NCI-H526 (cell line): ENCODE data around the gene MYH7.
"Not testable (repeated sequence)": the region's sequence is repeated elsewhere in the genome, so short reads cannot be mapped to it uniquely, and the experiment has no call there.

ENCODE experiments used
- DNase-seq, 2 experiments: peaks; one replicate each; lab custom pipeline; 2025; lab: John Stamatoyannopoulos, UW

The MYH7 gene

DNA sequence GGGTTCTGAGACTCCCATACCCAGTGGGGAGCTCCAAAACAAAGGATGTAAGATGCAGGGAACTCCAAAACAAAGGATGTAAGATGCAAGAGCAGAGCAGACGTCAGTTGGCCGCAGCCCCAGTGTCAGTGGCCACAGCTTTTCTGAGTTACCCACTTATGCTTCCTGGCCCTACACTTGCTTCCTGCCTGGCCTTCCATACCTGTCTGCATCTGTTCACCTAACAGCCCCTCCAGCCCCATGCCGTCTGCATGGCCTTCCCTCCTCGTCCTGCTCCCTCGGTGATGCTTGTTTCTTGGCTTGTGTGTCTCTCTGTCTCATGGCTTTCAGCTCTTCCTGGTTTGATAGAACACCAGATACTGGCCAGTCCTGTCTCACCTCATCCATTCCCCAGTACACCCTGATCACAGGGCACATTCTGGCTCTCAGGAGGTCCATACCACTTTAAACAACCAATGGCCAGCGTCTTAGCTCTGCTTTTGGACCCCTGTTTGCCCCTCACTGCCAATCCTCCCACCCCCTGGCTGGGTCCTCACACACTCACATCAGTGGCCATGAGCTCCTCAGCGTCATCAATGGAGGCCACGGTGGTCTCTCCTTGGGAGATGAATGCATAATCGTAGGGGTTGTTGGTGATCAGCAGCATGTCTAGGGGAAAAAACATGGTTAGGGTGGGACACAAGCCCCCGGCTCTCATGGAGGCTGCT lies 5.3 kb downstream of the MYH7 start:
- DNase-seq, result no peak

DNA sequence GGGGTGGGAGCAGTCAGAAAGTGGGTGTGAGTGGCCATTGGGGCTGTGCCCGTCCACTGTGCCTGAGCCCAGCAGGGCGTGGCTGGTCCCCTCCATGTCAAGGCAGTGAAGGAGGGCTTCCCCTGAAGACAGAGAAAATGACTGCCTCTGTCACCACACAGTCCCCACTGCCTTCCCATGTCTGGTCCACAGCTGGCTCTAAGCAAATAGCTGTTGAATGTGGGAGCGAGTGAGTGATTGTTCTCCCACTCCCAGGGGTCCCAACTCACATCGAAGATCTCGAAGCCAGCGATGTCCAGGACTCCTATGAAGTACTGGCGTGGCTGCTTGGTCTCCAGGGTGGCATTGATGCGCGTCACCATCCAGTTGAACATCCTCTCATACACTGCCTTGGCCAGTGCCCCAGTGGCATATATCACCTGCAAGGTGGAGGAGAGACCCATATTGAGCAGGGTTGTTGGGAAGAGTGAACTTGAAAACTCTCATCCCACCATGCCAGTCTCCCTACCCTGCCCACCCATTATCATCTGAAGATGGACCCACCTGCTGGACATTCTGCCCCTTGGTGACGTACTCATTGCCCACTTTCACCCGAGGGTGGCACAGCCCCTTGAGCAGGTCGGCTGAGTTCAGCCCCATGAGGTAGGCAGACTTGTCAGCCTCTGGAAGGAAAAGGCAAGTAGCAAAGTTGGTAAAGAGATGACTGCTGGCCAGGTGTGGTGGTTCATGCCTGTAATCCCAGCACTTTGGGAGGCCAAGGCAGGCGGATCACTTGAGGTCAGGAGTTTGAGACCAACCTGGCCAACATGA lies 6.6 kb downstream of the MYH7 start:
- no peak for DNase-seq

DNA sequence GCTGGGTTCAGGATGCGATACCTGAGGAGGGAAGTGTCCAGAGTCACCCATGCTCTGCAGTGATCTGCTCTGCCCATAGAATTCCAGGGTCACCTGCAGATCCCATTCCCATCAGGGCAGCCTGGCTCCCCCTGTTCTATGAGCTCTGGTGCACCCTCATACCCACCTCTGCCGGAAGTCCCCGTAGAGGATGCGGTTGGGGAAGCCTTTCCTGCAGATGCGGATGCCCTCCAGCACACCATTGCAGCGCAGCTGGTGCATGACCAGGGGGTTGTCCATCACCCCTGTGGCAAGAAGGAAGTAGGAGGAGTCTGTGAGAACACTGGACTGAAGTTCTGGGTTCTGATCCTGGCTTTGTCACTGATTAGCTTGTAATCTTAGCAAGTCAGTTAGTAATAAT lies 9.7 kb downstream of the MYH7 start:
- not testable (repeated sequence) for DNase-seq

DNA sequence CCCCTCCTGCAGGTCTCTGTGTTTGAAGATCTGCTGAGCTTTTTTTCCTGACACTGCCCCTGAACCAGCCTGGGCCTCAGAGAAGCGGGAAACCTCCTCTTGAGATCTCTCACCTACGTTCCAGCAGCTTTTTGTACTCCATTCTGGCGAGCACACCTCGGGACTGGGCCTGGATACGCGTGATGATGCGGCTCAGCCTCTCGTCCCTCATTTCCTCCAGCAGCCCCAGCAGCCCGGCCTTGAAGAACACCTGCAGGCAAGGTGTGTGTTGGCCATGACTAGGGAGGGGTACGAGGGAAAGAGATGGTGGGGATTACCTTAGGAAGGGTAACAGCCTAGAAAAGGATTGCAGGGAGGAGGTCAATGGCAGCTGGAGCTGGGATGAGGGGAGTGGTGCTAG lies 10.3 kb downstream of the MYH7 start:
- DNase-seq, result no peak

DNA sequence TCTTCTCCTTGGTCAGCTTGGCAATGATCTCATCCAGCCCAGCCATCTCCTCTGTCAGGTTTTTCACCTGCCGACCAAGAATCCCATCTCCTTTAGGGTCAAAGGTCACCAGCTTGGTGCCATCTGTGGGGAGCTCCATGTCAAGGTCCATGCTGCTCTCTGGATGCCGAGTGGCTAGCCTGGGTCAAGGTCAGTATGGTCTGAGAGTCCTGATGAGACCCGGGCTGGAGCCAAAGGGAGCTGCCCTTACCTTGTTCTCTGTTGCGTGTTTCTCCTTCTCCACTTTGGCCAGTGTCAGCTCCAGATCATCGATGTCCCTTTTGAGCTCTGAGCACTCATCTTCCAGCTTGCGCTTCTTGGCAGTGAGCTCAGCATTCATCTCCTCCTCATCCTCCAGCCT lies 11.8 kb downstream of the MYH7 start:
- DNase-seq, result no peak

DNA sequence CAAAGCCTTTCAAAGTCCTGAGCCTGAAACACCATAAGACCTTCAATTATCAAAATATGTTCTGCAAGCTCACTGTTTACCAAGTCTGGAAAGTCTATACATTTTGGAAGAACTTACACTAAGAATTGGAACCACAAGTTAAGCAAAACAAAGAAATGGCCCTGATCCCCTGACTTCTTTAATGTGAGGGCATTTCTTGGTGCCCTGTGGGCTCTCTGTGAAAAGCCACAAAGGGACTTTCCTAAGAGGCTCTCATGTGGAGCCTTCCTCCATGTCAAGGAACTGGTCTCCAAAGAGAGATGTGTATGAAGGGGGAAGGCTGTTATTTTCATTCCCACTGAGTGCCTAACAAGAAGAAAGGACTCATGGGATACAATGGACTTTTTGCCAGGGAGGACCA lies 13.9 kb downstream of the MYH7 start:
- no peak for DNase-seq

DNA sequence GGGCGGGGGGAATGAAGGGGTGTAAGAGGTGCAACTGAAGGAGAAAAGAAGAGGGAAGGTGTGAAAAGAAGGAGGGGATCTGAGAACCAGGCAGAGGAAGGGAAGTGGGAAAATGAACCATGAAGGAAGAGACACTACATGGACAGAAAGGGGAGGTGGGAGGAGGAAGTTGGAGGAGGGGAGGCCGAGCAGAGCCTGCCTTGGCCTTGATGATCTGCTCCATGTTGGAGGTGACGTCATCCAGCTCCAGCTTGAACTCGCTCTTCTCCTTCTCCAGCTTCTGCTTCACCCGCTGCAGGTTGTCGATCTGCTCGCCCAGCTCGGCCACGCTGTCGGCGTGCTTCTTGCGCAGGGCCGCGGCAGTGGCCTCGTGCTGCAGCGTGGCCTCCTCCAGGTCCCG lies 15.8 kb downstream of the MYH7 start:
- not testable (repeated sequence) for DNase-seq

DNA sequence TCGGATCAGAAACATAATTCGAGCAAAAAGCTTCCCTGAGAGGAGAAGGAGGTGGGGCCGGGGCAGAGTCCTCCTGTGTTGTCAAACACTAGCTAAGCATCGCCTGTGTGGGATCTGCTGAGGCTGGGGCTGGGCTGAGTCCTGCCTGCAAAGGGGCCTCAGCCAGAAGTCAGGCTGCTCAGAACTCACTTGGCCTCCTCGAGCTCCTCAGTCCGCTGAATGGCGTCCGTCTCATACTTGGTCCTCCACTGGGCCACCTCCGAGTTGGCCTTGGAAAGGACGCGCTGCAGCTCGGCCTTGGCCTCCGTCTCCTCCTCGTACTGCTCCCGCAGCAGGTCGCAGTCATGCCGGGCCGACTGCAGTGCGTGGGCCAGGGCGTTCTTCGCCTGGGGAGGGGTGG lies 17.4 kb downstream of the MYH7 start:
- no peak for DNase-seq

DNA sequence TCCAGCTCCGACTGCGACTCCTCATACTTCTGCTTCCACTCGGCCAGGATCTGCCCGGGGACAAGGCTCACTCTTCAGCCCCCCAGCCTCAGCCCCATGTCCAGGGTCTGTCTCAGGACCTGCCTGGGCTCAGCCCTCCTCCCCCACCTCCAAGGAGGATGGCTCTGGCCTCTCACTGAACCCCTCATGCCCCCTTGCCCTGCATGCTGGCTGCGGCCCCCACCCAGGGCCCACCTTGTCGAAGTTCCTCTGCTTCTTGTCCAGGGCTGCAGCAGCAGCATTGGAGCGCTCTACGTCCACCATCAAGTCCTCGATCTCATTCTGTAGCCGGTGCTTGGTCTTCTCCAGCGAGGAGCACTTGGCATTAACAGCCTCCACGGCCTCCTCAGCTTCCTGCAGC lies 18.2 kb downstream of the MYH7 start:
- DNase-seq, result not testable (repeated sequence)

DNA sequence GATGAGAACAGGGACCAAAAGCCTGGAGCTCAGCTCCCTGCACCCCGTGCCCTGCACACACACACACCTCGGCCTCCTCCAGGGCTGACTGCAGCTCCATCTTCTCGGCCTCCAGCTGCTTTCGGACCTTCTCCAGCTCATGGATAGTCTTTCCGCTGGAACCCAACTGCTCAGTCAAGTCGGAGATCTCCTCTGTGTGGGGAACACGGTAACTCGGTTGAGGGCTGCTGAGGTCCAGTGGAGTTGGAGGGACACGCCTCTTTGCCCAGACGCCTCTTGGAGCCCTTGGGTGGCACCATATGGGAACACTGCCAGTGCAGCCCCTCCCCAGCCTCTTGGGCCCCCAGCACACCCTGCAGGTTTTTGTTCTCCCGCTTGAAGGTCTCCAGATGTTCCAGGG lies 18.7 kb downstream of the MYH7 start:
- DNase-seq, result no peak

DNA sequence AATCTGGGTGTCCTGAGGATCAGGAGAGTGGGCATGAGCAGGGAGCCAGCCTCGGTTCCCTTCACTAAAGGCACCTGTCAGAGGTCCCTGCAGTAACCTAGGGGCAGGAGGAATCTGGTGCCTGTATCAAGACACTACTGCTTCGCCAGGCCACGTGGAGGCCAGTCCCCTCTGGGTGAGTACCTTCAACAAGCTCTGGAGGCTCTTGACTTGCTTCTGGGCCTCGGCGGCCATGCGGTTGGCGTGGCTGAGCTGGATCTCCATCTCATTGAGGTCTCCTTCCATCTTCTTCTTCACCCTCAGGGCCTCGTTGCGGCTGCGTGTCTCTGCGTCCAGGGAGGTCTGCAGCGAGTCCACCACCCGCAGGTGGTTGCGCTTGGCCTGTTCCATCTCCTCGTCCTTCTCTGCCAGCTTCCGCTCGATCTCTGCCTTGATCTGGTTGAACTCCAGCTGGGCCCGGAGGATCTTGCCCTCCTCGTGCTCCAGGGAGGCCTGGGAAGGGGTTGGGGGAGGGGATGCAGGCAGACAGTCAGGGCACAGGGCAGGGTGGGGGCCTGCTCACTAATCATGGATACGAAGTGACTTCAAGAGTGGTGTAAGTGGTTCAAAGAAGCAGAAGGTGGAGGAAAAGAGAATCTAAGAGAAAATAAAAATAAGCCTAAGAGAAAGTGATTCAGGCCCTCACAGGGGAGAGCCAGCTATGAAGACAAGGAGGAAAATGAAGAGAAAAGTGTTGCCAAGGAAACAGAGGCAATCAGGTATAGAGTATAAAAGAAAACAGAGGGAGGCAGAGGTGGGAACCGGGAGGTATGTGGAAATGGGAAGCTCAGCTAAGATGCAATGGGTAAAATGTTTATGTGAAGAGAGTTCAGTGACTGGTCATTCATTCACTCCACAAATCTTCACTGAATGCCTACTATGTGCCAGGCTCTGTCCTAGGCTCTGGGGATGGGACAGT lies 19.4 kb downstream of the MYH7 start:
- DNase-seq, result no peak

DNA sequence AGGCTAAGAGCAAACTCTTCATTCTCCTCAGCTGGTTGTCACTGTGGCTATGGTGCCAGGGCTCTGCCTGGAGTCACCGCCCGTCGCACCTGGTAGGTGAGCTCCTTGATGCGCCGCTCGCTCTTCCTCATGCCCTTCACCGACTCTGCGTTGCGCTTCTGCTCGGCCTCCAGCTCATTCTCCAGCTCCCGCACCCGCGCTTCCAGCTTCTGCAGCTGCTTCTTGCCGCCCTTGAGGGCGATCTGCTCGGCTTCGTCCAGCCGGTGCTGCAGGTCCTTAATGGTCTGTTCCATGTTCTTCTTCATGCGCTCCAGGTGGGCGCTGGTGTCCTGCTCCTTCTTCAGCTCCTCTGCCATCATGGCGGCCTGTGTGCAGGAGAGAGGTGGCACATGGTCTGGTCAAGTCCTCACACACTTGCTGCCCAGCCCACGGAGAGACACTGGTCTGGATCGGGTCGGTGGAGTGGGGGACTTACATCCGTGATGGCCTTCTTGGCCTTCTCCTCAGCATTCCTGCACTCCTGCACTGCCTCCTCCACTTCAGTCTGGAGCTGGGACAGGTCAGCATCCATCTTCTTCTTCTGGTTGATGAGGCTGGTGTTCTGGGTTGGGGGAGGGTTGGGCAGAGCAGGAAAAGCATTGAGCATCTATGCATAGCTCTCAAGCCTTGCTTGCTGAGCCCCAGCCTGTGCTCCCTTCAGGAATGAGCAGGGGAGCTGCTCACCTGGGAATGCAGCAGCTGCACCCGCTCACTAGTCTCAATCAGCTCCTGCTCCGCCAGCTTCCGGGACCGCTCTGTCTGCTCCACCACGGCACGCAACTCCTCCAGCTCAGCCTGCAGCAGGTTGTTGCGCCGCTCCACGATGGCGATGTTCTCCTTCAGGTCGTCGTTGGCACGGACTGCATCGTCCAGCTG lies 20.3 kb downstream of the MYH7 start:
- DNase-seq, result no peak

DNA sequence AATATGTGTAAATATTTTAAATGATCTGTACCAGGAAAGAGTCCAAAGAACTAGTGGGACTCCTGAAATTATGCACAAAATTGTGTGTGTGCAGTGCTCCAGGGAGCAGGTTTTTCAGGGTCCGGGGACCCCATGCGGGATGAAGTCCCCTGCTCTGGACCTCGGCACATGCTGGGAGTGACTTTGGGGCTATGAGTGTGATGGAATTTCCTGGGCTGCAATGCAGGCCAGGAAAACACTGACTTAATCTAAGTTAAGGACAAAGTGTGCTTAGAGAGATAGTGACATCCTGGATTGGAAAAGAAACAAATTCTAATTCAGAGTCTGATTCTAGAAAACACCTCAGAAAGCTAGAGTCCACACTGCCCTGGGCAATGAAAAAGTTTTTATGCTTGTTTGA lies 21.2 kb downstream of the MYH7 start:
- DNase-seq, result no peak

DNA sequence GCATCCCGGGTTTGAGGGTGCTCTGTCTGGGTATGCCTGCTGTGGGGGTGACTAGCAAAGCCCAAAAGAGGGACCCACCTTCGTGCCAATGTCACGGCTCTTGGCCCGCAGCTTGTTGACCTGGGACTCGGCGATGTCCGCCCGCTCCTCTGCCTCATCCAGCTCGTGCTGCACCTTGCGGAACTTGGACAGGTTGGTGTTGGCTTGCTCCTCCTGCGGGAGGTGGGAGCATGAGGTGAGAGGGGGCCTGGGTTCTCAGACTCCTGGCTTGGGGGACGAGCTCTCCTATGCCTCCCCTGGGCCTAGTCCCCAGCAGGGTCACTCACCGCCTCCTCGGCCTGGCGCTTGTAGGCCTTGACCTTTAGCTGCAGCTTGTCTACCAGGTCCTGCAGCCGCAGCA lies 21.8 kb downstream of the MYH7 start:
- DNase-seq, result no peak

DNA sequence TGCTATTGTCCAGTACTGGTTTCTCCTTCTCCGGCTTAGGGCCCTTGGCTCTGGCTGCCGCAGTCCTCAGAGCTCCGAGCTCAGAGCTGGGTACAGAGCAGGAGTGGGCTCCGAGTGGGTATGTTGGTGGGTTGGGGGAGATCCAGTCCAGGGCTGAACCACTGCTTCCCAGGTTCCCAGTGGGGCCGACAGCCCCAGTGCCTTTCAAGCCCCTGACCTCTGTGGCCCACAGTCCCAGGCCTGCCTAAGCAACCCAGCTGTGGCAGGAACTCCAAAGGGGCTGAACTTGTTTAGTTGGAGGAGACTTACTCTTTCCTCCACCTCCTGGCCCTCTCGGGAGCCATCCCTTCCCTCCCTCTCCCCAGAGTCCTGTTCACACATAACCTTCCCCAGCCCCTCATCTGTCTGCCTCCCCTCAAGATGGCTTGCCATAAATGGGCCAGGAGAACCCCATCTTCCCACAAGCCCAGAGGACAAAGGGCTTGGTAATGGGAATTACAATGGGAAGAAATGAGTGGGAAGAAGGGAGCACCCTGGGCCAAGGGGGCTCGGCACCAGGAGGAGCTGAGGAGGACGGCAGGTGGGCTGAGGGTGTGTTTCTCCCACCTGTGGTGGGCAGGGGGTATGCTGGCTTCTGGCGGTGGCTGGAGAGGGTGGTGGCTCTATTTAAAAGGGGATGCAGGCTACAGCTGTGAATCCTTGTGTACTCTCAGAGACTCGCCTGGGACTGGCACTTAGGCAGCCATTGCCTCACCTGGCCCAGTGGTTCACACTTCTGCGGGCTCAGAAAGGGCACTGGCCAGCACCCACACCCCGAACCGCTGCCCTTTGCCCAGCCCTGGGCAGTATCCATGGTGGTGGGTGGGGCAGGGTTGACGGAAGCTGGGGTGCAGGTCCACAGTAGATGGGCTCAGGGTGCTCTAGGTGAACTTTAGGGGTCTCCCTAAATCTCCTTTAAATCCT lies 23.6 kb downstream of the MYH7 start:
- no peak for DNase-seq

DNA sequence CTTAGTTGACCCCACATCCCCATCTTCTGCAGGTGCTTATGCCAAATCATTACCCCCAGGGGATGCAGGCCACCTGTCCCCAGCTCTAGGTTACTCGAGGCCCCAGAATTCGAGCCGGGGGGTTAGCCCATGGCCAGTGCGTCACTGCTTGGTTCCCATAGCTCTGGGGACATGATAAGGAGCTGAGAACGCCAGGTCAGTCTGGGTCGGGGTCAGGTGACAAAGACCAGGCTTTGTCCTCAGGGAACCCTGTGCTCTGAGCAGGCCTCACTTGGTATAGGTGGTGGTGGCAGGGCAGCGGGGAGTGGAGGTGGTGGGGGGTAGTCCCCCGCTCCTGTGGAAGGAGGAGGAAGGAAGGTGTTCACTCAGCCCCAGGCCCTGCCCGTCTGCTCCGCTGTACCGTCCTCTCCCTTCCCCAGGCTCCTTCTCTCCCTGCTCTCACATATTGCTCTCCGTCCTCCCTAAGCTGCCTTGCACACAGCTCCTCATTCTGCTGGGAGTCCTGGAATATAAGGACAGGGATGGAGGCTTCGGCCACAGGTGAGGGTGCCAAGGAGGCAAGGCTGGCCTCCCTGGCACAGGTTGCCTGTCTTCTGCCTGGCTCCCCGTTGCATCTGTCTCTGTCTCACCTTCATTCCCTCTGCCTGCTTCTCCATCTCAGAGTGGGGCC lies 25.4 kb downstream of the MYH7 start:
- DNase-seq, result no peak

DNA sequence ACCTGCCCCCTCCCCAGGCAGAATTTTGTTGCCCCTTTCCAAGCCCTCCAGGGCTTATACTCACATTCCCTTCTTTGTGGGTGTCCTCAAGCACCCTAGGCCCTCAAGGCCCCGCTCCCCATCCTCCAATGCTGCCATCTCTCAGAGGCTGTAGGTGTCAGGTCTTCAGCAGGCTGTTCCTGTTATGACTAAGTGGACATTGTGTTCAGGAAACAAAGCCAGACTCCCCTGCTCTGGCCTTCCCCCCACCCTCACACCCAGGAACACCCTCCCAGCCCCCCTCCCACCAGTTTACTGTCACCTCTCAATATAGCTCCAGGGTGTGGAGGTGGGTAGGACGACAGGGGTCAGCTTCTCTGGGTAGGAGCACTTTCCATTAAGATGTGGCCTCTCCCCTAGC lies 26.0 kb downstream of the MYH7 start:
- no peak for DNase-seq

DNA sequence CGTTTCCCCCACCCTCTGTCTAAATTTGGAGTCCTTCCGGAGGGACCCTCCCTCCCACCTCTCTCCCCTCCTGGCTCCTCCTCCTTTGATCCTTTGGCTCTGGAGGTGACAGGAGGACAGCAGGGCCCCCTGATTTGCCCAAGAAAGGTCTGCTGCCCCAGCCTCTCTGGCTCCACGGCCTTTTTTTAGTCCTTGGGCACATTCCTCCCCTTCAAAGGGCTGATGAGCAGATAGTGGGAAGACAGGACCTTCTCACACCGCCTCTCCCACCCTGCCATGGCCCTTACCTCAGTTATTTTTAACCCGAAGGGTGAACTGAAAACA lies 27.2 kb downstream of the MYH7 start:
- DNase-seq, result no peak

DNA sequence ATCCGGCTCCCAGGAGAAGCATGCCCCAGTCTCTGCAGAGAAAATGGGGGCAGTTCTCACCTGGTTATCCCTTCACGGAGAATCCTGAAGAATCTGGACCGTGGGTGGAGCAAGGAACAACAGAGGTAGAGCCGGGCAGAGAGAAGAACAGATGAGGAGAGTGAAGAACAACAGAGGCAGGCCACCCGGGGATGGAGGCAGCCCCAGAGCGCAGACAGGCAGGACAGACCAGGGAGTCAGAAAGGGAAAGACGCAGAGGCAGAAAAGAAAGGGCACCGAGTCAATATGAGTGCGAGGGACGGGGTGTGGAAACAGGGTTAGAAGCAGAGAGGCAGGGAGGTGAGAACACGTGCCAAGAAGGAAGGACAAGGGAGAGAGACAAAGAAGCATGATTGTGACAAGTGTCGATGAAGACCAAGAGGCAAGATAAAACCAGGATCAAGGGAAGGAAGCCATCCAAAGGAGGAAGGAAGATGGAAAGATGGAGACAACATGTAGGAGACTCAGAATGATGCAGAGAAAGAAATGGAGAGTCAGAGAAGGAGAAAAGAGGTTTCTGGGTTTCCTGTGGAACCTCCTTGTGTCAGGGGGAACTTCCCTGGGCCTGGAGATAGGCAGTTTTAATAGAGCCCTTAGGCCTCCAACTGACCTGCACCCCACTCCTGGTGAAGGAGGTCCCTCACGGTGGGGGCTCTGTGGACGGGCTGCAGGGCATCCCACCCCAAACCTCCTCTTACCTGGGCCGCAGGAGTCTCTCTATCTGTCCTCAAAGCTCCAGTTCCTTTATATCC lies 27.7 kb downstream of the MYH7 start, which contains the start of gene MYH6:
Gene MYH6, minus strand, starts transcription at position 758 of the 791 bp plus-strand sequence. CDS start 1,050 bp downstream, outside the sequence.
- no peak for DNase-seq
